Measurements from ENCODE around the gene DRICH1.
"Not testable (repeated sequence)": the region's sequence is repeated elsewhere in the genome, so short reads cannot be mapped to it uniquely, and the experiment has no call there.

GRCh38 chr22:23676841-23677700 lies 45.0 kb upstream of the DRICH1 start:
- TF ChIP-seq POLR2AphosphoS5 (IDR thresholded peaks at IDR 0.05; ENCODE audit: low read depth, low read length); TAF1 (IDR thresholded peaks at IDR 0.05; ENCODE audit: low read depth, low read length); POLR2A (IDR thresholded peaks at IDR 0.05; ENCODE audit: low read depth, low read length); SPI1 (IDR thresholded peaks at IDR 0.05; ENCODE audit: low read depth, low read length); PAX5 (IDR thresholded peaks at IDR 0.05; ENCODE audit: insufficient read depth, low read length, severe bottlenecking): not testable (repeated sequence)
